ENCODE measurements around the gene DGLUCY.
A peak's percentile ranks its signal among the peaks of the same experiment; 100 is the strongest.
"Not testable (repeated sequence)": the region's sequence is repeated elsewhere in the genome, so short reads cannot be mapped to it uniquely, and the experiment has no call there.

The DGLUCY gene

DNA sequence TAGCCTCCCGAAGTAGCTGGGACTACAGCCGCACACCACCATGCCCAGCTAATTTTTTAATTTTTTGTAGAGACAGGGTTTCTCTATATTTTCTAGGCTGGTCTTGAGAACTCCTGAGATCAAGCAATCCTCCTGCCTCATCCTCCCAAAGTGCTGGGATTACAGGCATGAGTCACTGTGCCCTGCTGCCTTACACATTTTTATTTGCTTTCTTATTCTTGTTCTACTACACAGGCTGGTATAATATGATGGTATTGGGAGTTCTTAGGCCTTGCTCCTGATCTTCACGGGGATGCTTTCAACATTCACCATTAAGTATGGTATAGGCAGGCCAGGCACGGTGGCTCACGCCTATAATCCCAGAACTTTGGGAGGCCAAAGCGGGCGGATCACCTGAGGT lies 21.2 kb downstream of the DGLUCY start:
- no peak for DNase-seq

GRCh38 chr14:91138511-91139359 lies 24.9 kb downstream of the DGLUCY start:
- no peak for DNase-seq

GRCh38 chr14:91139776-91140175 lies 25.9 kb downstream of the DGLUCY start:
- DNase-seq, result no peak

GRCh38 chr14:91140672-91141071 lies 26.8 kb downstream of the DGLUCY start:
- peak in 15 of 56 donors; percentile 9 to 63 (median 22) for DNase-seq

- no peak for DNase-seq
Observed at GRCh38 chr14:91142214-91142668, 28.4 kb downstream of the DGLUCY start.

DNA sequence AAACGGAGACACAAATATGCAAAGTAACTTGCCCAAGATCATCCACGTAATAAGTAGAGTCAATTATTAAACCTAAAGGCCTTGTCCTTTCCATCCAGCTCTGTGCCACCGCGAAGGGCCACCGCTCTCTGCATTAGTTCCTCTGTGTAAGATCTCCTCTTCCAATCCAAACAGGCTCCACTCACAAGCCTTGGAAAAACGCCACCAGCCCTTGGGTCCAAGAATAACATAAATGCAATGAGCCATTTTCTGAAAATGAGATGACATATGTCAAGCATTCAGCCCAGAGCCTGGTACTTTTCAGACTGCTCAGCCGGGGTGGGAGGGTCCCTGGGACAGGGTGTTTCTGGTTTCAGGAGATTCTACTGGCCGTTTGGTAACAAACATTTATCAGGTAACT lies 30.0 kb downstream of the DGLUCY start:
- DNase-seq, result no peak

DNA sequence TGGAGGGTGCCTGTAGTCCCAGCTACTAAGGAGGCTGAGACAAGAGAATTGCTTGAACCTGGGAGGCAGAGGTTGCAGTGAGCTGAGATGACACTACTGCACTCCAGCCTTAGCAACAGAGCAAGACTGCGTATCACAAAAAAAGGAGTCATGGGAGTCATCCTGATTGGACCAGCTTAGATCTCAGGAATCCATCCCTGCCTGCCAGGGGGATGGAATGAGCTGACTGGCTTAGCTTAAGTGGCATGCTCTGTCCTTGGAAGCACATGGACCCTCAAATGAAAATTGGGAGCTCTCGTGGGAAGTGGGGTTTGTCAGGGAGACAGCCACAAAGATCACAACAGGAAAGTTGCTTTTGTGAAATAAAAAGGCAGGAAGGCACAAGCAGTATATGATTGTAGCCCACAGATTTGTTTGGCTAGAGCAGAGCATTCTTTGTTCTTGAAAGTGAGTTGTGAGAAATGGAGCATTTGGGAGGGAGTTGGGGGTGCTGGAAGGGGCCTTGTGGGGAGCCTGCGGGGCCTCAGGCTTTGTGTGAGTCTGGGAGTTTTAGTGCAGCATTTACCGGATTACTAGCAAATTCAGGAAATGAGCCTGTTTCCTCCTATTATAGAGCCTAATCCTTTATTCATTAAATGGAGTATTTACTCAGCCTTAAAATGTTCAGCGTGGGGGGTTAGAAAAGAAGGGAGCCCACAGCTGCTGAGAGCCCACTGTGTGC lies 30.7 kb downstream of the DGLUCY start:
- DNase-seq, result no peak

DNA sequence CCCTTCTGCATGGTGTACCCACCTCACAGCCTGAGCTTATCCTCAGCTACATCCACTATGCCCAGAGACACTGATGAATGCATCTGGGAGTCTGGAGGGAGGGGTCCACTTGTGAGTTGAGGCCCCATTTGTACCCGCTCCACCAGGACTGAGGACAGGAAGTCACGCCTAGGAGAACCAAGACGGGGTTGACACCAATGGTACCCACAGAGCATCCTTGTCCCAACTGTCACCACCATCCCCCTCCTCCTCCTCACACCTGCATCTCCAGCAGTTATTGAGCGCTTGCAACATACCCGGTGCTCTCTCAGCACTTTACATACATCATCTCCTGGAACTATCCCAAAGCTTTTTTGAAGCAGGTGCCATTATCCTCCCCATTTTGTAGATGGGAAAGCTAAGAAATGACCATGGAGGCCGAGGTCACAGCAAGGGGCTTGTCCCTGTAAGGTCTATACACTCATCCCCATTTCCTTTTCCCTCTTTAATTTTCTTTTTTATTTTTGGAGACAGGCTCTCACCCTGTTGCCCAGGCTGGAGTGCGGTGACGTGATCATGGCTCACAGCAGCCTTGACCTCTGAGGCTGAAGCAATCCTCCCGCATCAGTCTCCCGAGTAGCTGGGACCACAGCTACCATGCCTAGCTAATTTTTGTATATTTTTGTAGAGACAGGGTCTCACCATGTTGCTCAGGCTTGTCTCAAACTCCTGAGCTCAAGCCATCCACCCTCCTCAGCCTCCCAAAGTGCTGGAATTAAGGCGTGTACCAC lies 31.7 kb downstream of the DGLUCY start:
- no peak for DNase-seq

GRCh38 chr14:91146661-91147060 lies 32.8 kb downstream of the DGLUCY start:
- peak in 34 of 56 donors; percentile 13 to 84 (median 42) for DNase-seq

- DNase-seq, result peak in 1 of 56 donors; percentile 16
Observed at GRCh38 chr14:91149462-91149861, 35.6 kb downstream of the DGLUCY start.

- DNase-seq, result no peak
Observed at GRCh38 chr14:91152499-91152898, 38.6 kb downstream of the DGLUCY start.

DNA sequence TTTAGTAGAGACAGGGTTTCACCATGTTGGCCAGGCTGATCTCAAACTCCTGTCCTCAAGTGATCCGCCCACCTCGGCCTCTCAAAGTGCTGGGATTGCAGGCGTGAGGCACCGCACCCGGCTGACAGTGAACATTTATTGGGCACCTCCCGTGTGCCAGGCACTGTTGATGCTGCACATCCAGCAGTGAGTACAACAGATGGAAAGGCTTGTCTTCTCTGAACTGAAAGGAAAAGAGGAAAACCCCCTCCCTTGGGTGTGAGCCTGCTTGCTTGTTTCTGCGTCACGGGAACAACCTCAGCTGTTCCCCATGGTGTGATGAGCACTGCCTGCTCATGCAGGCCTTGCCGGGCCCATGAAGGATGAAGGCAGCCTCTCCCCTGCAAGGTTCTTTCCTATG lies 39.5 kb downstream of the DGLUCY start:
- no peak for DNase-seq

DNA sequence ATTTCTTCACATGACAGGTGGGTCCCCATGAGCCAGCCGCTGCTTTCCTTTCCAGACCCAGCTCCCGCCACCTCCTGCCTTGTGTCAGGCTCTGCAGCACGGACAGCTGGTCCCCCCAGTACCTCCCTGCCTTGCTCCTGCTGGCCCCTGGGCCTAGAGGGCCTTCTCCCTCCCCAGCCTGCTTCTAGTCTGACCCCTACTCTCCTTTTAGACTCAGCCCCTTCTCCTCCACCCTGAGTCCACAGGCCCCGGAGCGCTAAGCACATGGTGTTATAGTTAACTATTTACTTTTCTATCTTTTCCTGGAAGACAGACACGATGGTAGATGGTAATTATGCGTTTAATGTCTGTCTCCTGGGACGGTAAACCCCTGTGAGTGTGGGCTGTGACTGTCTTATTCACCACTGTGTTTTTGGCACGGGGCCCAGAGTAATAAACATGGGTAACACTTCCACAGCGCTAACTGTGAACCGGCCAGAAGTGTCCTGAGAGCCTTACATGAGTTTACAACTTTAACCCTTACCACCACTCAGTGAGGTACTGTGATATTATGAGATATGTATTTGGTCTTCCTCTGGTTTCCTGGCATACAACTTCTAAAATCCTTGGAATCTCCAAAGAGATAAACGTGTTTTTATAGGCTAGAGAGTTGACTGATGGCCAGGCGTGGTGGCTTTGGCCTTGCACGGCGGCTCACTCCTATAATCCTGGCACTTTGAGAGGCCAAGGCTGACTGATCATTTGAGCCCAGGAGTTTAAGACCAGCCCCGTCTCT lies 41.2 kb downstream of the DGLUCY start:
- DNase-seq, result peak in 3 of 56 donors; percentile 27 to 40 (median 33)

GRCh38 chr14:91155626-91156089 lies 41.8 kb downstream of the DGLUCY start:
- DNase-seq, result no peak

GRCh38 chr14:91156142-91156666 lies 42.3 kb downstream of the DGLUCY start:
- not testable (repeated sequence) for DNase-seq

GRCh38 chr14:91156877-91157276 lies 43.0 kb downstream of the DGLUCY start:
- DNase-seq, result not testable (repeated sequence)

GRCh38 chr14:91158091-91158790 lies 44.4 kb downstream of the DGLUCY start:
- DNase-seq, result no peak

DNA sequence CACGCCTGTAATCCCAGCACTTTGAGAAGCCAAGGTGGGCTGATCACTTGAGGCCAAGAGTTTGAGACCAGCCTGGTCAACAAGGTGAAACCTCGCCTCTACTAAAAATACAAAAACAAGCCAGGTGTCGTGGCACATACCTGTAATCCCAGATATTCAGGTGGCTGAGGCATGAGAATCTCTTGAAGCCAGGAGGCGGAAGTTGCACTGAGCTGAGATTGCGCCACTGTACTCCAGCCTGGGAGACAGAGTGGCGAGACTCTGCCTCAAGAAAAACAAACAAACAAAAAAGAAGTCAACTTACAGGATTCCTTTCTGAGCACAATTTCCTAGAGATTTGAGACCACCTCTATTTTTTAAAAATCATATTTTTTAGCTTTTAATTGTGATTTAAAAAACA lies 45.3 kb downstream of the DGLUCY start:
- no peak for DNase-seq

GRCh38 chr14:91159906-91160305 lies 46.0 kb downstream of the DGLUCY start:
- DNase-seq, result no peak

DNA sequence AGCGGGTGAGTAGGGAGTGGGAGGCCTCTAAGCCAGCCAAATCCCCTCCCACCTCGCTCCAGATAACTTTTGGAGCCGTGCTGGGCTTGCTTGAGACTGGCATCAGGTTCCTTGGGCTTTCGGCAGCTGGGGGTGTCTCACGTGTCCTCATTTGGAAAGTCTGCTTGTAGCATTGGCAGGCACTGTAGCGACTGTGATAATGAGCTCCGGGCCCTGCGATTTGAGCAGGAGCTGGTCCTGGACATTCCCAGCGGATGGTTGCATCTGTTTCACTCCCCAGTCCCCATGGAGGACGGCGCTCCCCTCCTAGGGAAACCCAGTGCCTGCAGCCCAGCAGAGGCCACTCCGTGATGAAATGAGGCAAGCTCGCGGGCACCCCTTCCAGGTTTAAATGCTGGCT lies 49.4 kb downstream of the DGLUCY start:
- DNase-seq, result peak in 10 of 56 donors; percentile 17 to 48 (median 25)
